HL-60/S4 (cell line): ENCODE results near the gene CORO1C.

Experiments
- in situ Hi-C: fragments of 300-500 bp; cut with MboI; formaldehyde crosslinking; loops from 2 replicates; pipeline ENCODE4 v1.14.3; 2022; ENCODE audit warnings: low sequenced_read_pairs

CORO1C gene

GRCh38 chr12:108679106-108679681, 52.1 kb downstream of the CORO1C start:
- in situ Hi-C loops, result no loop called here

GRCh38 chr12:108678104-108678730, 53.1 kb downstream of the CORO1C start:
- in situ Hi-C loops, result no loop called here

- in situ Hi-C loops, result no loop called here
These were observed 53.9 kb downstream of the CORO1C start for GRCh38 chr12:108677381-108677780.

GRCh38 chr12:108676707-108677106, 54.6 kb downstream of the CORO1C start:
- in situ Hi-C loops, result no loop called here

- in situ Hi-C loops, result no loop called here
These were observed 55.5 kb downstream of the CORO1C start for GRCh38 chr12:108675792-108676191.

GRCh38 chr12:108672054-108672453, 59.3 kb downstream of the CORO1C start:
- in situ Hi-C loops, result loop anchor here (25.0 kb wide), 1 partner anchor 290 kb away; no protein-coding TSS in a partner anchor

- in situ Hi-C loops, result loop anchor here (25.0 kb wide), 1 partner anchor 291 kb away; no protein-coding TSS in a partner anchor
These were observed 60.2 kb downstream of the CORO1C start for GRCh38 chr12:108671110-108671509.

GRCh38 chr12:108670066-108670631, 61.2 kb downstream of the CORO1C start:
- in situ Hi-C loops, result loop anchor here (25.0 kb wide), 1 partner anchor 292 kb away; no protein-coding TSS in a partner anchor

GRCh38 chr12:108668542-108668941, 62.8 kb downstream of the CORO1C start:
- in situ Hi-C loops, result loop anchor here (25.0 kb wide), 1 partner anchor 294 kb away; no protein-coding TSS in a partner anchor

- in situ Hi-C loops, result loop anchor here (25.0 kb wide), 1 partner anchor 294 kb away; no protein-coding TSS in a partner anchor
These were observed 63.3 kb downstream of the CORO1C start for GRCh38 chr12:108668063-108668462.

GRCh38 chr12:108667349-108667748, 64.0 kb downstream of the CORO1C start:
- in situ Hi-C loops, result loop anchor here (25.0 kb wide), 1 partner anchor 295 kb away; no protein-coding TSS in a partner anchor

- in situ Hi-C loops, result loop anchor here (25.0 kb wide), 1 partner anchor 296 kb away; no protein-coding TSS in a partner anchor
These were observed 64.9 kb downstream of the CORO1C start for GRCh38 chr12:108666401-108666881.

GRCh38 chr12:108665608-108666202, 65.6 kb downstream of the CORO1C start:
- in situ Hi-C loops, result loop anchor here (25.0 kb wide), 1 partner anchor 297 kb away; no protein-coding TSS in a partner anchor

- in situ Hi-C loops, result loop anchor here (5.0 to 25.0 kb wide), 2 partner anchors 138 to 298 kb away; no protein-coding TSS in a partner anchor
These were observed 66.7 kb downstream of the CORO1C start for GRCh38 chr12:108664338-108665258.

GRCh38 chr12:108663324-108664015, 67.8 kb downstream of the CORO1C start:
- in situ Hi-C loops, result loop anchor here (5.0 to 25.0 kb wide), 2 partner anchors 139 to 299 kb away; no protein-coding TSS in a partner anchor

GRCh38 chr12:108658115-108658514, 73.2 kb downstream of the CORO1C start:
- in situ Hi-C loops, result loop anchor here (25.0 kb wide), 1 partner anchor 304 kb away; no protein-coding TSS in a partner anchor

- in situ Hi-C loops, result loop anchor here (25.0 kb wide), 1 partner anchor 305 kb away; no protein-coding TSS in a partner anchor
These were observed 74.1 kb downstream of the CORO1C start for GRCh38 chr12:108657130-108657745.

- in situ Hi-C loops, result loop anchor here (25.0 kb wide), 1 partner anchor 306 kb away; no protein-coding TSS in a partner anchor
These were observed 75.1 kb downstream of the CORO1C start for GRCh38 chr12:108656247-108656646.

- in situ Hi-C loops, result loop anchor here (25.0 kb wide), 1 partner anchor 307 kb away; no protein-coding TSS in a partner anchor
These were observed 75.5 kb downstream of the CORO1C start for GRCh38 chr12:108655812-108656175.
